Lower leg skin (tissue), 3 donors: ENCODE results near the gene FAM120C.

Experiments
- CTCF ChIP-seq, 3 donors: fragments of 450-650 bp; IDR thresholded peaks; one replicate each; pipeline ENCODE4 v1.5.1; 2016; ENCODE audit warnings: antibody characterized with exemption in 3 of 3, mild to moderate bottlenecking in 3 of 3, moderate library complexity in 2 of 3
- POLR2A ChIP-seq, 2 donors: fragments of 450-650 bp; IDR thresholded peaks; one replicate each; pipeline ENCODE4 v1.6.1; 2016 to 2017; ENCODE audit warnings: antibody characterized with exemption in 2 of 2, mild to moderate bottlenecking in 1 of 2, moderate library complexity in 1 of 2

DNA sequence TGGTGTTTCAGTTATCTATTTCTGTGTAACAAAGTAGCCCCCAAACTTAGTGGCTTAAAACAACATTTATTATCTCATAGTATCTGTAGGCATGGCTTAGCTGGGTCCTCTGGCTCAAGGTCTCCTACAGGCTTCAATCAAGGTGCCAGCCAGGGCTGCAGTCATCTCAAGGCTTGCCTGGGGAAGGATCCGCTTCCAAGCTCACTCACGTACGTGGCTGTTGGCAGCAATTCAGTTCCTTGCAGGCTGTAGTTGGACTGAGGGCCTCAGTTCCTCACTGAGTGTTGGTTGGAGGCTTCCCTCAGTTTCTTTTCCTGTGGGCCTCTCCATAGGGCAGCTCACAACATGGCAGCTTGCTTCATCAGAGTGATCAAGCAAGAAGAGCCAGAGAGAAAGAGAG, 9.3 kb downstream of the FAM120C start:
- TF ChIP-seq CTCF (IDR thresholded peaks at IDR 0.05) (no peak), POLR2A (IDR thresholded peaks at IDR 0.05) (no peak)
